ENCODE measurements around the gene RRP1B.
"Not testable (repeated sequence)": the region's sequence is repeated elsewhere in the genome, so short reads cannot be mapped to it uniquely, and the experiment has no call there.

Gene RRP1B, protein sequence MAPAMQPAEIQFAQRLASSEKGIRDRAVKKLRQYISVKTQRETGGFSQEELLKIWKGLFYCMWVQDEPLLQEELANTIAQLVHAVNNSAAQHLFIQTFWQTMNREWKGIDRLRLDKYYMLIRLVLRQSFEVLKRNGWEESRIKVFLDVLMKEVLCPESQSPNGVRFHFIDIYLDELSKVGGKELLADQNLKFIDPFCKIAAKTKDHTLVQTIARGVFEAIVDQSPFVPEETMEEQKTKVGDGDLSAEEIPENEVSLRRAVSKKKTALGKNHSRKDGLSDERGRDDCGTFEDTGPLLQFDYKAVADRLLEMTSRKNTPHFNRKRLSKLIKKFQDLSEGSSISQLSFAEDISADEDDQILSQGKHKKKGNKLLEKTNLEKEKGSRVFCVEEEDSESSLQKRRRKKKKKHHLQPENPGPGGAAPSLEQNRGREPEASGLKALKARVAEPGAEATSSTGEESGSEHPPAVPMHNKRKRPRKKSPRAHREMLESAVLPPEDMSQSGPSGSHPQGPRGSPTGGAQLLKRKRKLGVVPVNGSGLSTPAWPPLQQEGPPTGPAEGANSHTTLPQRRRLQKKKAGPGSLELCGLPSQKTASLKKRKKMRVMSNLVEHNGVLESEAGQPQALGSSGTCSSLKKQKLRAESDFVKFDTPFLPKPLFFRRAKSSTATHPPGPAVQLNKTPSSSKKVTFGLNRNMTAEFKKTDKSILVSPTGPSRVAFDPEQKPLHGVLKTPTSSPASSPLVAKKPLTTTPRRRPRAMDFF

DNA sequence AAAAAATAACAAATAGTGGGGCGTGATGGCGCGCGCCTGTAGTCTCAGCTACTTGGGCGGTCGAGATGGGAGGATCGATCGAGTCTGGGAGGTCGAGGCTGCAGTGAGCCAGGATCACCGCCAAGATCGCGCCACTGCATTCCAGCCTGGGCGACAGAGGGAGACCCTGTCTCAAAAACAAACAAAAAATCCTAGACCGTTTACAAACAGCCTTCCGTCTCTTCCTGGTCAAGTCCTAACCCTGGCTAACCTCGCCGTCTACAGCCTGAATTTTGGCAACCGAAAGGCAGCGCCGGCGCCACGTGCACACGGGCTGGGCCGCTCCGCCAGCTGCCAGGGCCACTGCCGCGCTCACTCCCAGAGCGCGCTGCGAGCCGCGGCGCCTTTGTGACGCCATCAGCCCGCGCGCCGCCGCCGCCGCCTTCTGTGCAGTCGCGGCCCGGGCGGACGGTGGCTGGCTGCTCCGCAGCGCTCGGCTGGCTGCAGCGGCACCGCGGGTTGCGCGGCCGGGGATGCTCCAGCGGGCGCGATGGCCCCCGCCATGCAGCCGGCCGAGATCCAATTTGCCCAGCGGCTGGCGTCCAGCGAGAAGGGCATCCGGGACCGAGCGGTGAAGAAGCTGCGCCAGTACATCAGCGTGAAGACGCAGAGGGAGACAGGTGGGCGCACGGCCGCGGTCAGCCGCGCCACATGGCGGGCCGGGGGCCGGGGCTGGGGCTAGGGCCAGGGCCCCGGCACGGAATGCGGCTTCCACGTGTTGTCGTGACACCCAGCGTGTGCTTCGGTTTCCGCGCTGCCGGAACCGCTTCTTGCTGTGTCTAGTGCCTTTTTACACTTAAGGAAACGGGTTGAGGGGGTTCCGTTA is at the start of gene RRP1B, which contains the start of gene HSF2BP:
Gene RRP1B (plus strand): TSS at position 425 of the 865 bp plus-strand sequence. CDS start 105 bp downstream, at position 530.
Gene HSF2BP (minus strand): TSS at position 353 of the 865 bp plus-strand sequence. CDS start 1,392 bp downstream, outside the sequence.
- peak; percentile 68 for DNase-seq

GRCh38 chr21:43611598-43612369 is 47.6 kb upstream of the RRP1B start:
- DNase-seq: no peak

GRCh38 chr21:43613755-43614638 is 45.4 kb upstream of the RRP1B start:
- no peak for DNase-seq

- DNase-seq: no peak
Measured at GRCh38 chr21:43614839-43615238, 44.5 kb upstream of the RRP1B start.

- DNase-seq: not testable (repeated sequence)
Measured at GRCh38 chr21:43616861-43617260, 42.5 kb upstream of the RRP1B start.

DNA sequence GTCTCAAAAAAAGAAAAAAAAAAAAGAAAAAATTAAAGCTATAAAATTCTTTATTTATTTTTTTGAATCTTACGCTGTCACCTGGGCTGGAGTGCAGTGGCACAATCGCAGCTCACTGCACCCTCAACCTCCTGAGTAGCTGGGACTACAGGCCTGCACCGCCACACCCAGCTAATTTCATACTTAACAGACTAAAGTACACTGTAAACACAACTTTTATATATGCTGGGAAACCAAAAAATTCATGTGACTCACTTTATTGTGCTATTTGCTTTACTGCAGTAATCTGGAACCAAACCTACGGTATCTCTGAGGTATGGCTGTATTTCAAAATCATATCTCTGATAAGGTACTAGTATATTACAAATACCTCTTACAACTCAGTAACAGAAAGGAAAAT is 40.4 kb upstream of the RRP1B start:
- DNase-seq: no peak

GRCh38 chr21:43619344-43619743 is 40.0 kb upstream of the RRP1B start:
- DNase-seq: no peak

DNA sequence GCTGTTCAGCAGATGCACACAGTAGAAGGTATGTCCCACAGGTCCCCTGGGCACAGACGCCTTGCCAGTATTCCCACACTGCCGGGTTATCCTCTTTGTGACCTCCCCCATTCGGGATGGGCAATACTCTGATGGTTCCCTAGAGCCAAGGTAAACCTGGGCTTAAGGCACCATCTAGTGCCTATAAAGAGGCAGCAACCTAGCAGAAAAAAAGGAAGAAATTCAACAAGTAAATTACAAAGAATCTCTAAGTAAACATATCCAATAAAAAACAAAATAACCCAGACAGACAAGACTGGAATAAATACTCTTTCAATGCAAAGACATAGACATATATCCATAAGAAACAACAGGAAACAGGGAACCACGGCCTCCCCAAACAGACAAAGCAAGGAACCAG is 39.5 kb upstream of the RRP1B start:
- DNase-seq: no peak

DNA sequence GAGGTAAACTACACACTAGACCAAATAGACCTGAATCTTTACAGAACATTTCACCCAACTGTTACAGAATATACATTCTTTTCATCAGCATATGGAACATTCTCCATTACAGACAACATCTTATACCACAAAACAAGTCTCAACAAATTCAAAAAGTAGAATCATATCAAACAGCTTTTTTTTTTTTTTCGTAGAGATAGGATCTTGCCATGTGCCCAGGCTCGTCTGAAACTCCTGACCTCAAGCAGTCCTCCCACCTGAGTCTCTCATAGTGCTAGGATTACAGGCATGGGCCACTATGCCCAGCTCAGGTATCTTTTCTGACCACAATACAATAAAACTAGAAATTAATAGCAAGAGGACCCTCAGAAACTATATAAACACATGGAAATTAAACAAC is 36.6 kb upstream of the RRP1B start:
- no peak for DNase-seq

- no peak for DNase-seq
Measured at GRCh38 chr21:43623588-43623987, 35.8 kb upstream of the RRP1B start.

- no peak for DNase-seq
Measured at GRCh38 chr21:43624339-43624738, 35.0 kb upstream of the RRP1B start.

- no peak for DNase-seq
Measured at GRCh38 chr21:43626390-43626789, 33.0 kb upstream of the RRP1B start.

- no peak for DNase-seq
Measured at GRCh38 chr21:43627527-43627926, 31.8 kb upstream of the RRP1B start.

DNA sequence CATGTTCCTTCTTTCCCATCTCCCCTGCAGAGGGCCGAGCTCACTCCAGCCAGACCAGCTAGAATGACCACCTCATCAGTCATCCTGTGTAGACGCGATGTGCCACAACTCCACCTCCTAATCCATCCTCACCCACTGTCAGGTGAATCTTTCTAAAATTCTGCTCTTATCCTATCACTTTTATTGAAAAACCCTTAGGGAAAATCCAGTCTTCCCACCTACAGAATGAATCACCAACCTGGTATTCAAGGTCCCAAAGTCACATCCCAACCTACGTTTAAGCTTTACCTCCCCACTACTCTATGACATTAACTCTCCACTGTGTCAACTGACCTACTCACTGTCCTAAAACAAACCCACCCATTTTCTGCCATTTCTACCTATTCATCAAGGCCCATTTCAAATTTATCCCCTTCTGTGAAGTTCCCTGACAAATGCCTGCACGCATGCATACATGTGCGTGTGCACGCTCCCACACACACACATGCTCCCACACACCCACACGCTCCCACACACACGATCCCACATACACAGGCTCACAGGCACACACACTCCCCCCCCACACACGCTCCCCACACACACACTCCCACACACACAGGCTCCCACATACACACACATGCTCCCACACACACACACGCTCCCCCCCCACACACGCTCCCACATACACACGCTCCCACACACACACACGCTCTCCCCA is 27.8 kb upstream of the RRP1B start:
- DNase-seq: no peak

DNA sequence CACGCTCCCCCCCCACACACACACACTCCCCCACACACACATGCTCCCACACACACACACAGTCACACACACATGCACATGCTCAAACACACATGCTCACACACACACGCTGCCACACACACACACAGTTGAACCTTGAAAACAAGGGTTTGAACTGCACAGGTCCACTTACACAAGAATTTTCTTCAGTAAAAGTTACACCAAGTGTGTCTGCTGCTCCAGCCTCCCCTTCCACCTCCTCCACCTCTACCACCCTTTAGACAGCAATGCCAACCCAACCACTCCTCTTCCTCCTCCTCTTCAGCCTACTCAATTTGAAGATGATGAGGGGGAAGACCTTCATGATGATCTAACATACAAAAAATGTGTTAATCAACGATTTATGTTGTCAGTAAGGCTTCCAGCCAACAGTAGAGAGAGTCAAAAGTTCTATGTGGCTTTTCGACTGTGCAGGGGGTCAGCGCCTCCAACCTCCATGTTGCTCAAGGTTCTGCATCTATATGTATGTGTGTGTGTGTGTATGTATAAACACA is 26.9 kb upstream of the RRP1B start:
- DNase-seq: no peak

- no peak for DNase-seq
Measured at GRCh38 chr21:43634618-43635017, 24.7 kb upstream of the RRP1B start.

DNA sequence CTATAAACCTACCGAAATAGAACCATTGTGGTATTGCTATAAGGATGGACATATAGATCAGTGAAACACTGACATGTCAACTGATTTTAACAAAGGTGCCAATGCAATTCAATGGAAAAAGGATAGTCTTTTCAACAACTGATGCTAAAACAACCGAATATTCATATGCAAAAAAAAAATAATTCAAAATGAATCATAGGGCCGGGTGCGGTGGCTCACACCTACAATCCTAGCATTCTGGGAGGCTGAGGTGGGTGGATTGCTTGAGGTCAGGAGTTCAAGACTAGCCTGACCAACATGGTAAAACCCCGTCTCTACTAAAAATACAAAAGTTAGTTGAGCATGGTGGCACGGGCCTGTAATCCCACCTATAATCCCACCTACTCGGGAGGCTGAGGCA is 23.9 kb upstream of the RRP1B start:
- DNase-seq: no peak

- no peak for DNase-seq
Measured at GRCh38 chr21:43637530-43638158, 21.7 kb upstream of the RRP1B start.

DNA sequence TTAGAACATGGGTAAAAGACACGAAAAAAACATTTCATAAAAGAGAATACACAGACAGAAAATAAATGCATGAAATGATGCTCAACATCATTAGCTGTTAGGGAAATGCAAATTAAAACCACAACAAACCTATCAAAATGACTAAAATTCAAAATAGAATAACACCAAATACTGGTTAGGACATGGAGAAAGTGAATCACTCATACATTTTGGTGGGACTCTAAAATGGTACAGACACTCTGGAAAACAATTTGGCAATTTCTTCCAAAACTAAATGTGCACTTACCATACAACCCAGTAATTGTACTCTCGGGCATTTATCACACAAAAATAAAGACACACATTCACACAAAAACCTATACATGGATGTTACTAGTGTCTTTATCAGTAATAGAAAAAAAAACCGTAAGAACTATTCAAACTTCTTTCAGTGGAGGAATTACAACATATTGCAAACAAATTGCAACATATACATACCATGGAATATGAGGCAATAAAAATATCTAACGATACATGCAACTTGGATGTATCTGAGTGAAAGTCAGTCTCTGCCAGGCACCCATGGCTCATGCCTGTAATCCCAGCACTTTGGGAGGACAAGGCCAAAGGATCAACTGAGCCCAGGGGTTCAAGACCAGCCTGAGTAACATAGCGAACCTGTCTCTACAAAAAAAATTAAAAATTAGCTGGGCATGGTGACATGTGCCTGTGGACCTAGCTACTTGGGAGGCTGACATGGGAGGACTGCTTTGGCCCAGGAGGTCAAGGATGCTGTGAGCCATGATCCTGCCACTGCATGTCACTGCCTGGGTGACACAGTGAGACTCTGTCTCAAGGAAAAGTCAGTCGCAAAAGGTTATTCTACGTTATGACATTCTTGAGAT is 19.6 kb upstream of the RRP1B start:
- DNase-seq: no peak

Measured in activated T-cell treated with anti-CD3 and anti-CD28 coated beads for 4 hours (primary cell).